Activated CD8-positive, alpha-beta T cell treated with anti-CD3 and anti-CD28 coated beads for 36 hours (primary cell): ENCODE results near the gene CHAC1. TPM values are rescaled to one million over a fixed set of nuclear protein-coding genes. Genes with fewer than 3 reads are reported as not detected.
A peak's percentile ranks its signal among the peaks of the same experiment; 100 is the strongest.

ENCODE experiments used
- ATAC-seq: fragments of 200-7000 bp; cut with Tn5 transposase; one replicate; pipeline ENCODE4 v1.10.0; 2021; ENCODE audit warnings: mild to moderate bottlenecking, moderate library complexity
- CTCF ChIA-PET: fragments of 350-600 bp; sonication (Branson Sonifier 250); formaldehyde crosslinking; loops from one replicate; lab custom pipeline; 2021; ENCODE audit warnings: antibody characterized with exemption; lab: Charles Lee
- POLR2A ChIA-PET: fragments of 350-600 bp; sonication (Branson Sonifier 250); formaldehyde crosslinking; loops from one replicate; lab custom pipeline; 2021; ENCODE audit warnings: antibody characterized with exemption; lab: Charles Lee
- DNase-seq: peaks from one replicate; pipeline ENCODE4 v3.0.0-alpha.2; 2020
- H3K27ac Mint-ChIP-seq: one replicate; pipeline ENCODE4 v1.8.0; 2021; ENCODE audit warnings: mild to moderate bottlenecking, mixed read lengths
- H3K27me3 Mint-ChIP-seq: one replicate; pipeline ENCODE4 v1.8.0; 2021; ENCODE audit warnings: mixed read lengths
- H3K36me3 Mint-ChIP-seq: one replicate; pipeline ENCODE4 v1.8.0; 2021; ENCODE audit warnings: low read depth, mixed read lengths
- H3K4me1 Mint-ChIP-seq: one replicate; pipeline ENCODE4 v1.8.0; 2021; ENCODE audit warnings: low read depth, mixed read lengths
- H3K4me3 Mint-ChIP-seq: one replicate; pipeline ENCODE4 v1.8.0; 2021; ENCODE audit warnings: mild to moderate bottlenecking, moderate library complexity, mixed read lengths
- H3K9me3 Mint-ChIP-seq: one replicate; pipeline ENCODE4 v1.8.0; 2021; ENCODE audit warnings: mixed read lengths
- intact Hi-C: fragments of 100-400 bp; cut with micrococcal nuclease; formaldehyde crosslinking; loops from one replicate; pipeline ENCODE4 v1.10.0; 2022
- total RNA-seq, 2 experiments: library from RNA; stranded (reverse); gene quantifications; one replicate each; pipeline ENCODE4 v1.2.3, GENCODE V29; 2021
- TF ChIP-seq, protein P1 (sequence below): fragments of 200-600 bp; IDR thresholded peaks from one replicate; pipeline ENCODE4 v1.8.0; 2022; ENCODE audit warnings: antibody characterized with exemption, mild to moderate bottlenecking

The CHAC1 gene
- total RNA-seq, 2 experiments from 2014 or later = 21.9 to 22.6 TPM

DNA sequence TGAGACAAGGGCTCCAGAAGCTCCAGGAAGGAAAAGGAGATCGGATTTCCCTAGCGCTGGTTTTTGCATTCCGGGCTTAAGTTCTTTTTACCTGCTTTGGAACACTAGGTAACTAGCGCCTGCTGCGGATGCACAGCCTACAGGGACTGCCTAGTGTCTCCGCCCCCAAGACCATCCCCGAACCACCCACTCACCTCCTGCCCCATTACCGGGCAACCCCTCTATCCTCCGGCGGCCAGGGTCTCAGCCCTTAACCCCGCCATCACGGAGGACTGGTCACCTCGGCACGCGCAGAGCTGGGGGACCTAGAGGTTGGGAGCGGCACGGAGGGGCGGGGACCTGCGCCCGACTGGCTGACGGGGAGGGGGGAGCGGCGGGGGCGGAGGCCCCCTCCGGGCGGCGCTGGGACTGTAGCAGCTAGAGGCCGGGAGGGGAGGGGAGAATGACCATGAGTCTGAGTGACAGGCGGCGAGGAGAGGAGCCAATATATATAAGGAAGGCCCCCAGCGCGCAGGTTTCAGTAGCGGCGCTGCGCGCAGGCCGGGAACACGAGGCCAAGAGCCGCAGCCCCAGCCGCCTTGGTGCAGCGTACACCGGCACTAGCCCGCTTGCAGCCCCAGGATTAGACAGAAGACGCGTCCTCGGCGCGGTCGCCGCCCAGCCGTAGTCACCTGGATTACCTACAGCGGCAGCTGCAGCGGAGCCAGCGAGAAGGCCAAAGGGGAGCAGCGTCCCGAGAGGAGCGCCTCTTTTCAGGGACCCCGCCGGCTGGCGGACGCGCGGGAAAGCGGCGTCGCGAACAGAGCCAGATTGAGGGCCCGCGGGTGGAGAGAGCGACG lies 24.2 kb upstream of the CHAC1 start, which contains the start of gene DLL4:
Gene DLL4, plus strand, starts transcription at position 520 of the 839 bp plus-strand sequence. CDS start 329 bp downstream, outside the sequence.
- Mint-ChIP-seq H3K27ac (no peak within 1 kb of the TSS), H3K4me1 (peaks cover 50% of the 10 kb centered on the region), H3K27me3 (peaks cover 65% of the 10 kb centered on the region), H3K36me3 (no peaks in the 10 kb centered on the region), H3K9me3 (no peaks in the 10 kb centered on the region), H3K4me3 (peak within 1 kb of the TSS; percentile 58)
- ATAC-seq (peak; percentile 53), DNase-seq (peak; percentile 57)
- CTCF ChIA-PET = interaction anchor here (0.6 to 10.1 kb wide), 8 partner anchors 10 to 78 kb away, joined by 4 to 133 read pairs (median 7); partner anchors contain the start of genes CHAC1 and VPS18
- POLR2A ChIA-PET = interaction anchor here (0.7 to 6.6 kb wide), 6 partner anchors 11 to 58 kb away, joined by 3 to 43 read pairs (median 5); partner anchors contain the start of gene CHAC1
- intact Hi-C loops = no loop called here
- TF ChIP-seq, protein P1, sequence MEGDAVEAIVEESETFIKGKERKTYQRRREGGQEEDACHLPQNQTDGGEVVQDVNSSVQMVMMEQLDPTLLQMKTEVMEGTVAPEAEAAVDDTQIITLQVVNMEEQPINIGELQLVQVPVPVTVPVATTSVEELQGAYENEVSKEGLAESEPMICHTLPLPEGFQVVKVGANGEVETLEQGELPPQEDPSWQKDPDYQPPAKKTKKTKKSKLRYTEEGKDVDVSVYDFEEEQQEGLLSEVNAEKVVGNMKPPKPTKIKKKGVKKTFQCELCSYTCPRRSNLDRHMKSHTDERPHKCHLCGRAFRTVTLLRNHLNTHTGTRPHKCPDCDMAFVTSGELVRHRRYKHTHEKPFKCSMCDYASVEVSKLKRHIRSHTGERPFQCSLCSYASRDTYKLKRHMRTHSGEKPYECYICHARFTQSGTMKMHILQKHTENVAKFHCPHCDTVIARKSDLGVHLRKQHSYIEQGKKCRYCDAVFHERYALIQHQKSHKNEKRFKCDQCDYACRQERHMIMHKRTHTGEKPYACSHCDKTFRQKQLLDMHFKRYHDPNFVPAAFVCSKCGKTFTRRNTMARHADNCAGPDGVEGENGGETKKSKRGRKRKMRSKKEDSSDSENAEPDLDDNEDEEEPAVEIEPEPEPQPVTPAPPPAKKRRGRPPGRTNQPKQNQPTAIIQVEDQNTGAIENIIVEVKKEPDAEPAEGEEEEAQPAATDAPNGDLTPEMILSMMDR = no peak

DNA sequence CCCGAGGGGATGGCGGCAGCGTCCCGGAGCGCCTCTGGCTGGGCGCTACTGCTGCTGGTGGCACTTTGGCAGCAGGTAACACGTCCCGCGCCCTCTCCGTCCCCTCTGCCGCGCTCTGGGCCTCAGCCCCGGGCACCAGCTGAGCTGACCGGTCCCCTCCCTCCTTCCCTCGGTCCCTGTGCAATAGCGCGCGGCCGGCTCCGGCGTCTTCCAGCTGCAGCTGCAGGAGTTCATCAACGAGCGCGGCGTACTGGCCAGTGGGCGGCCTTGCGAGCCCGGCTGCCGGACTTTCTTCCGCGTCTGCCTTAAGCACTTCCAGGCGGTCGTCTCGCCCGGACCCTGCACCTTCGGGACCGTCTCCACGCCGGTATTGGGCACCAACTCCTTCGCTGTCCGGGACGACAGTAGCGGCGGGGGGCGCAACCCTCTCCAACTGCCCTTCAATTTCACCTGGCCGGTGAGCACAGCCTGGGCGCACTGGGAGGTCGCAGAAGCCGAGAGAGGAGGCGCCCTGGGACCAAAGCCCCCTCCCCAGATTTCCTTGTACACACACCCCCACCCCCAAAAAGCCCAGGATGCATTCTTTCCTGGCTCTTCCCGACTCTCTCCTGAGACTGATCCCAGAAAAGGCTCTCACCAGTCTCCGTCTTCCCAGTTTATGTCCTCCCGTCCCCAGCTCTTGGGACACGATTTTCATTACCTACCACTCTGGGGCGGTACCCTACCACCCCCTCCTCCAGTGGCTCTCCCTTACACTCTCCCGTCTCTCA lies 23.4 kb upstream of the CHAC1 start:
- Mint-ChIP-seq H3K4me3 (peak overlapping the region; percentile 37), H3K27me3 (peaks cover 60% of the 10 kb centered on the region), H3K36me3 (no peaks in the 10 kb centered on the region), H3K9me3 (no peaks in the 10 kb centered on the region), H3K4me1 (peaks cover 50% of the 10 kb centered on the region), H3K27ac (no peak overlapping the region)
- ATAC-seq (no peak), DNase-seq (no peak)
- intact Hi-C loops = no loop called here
- ChIA-PET POLR2A (interaction anchor here (0.7 to 6.6 kb wide), 3 partner anchors 12 to 59 kb away, joined by 3 to 43 read pairs (median 3); no protein-coding TSS in a partner anchor), CTCF (interaction anchor here (0.6 to 10.1 kb wide), 23 partner anchors 10 to 256 kb away, joined by 3 to 133 read pairs (median 5); partner anchors contain the start of genes C15orf62, CHAC1 and VPS18)
- TF ChIP-seq, protein P1 = no peak

DNA sequence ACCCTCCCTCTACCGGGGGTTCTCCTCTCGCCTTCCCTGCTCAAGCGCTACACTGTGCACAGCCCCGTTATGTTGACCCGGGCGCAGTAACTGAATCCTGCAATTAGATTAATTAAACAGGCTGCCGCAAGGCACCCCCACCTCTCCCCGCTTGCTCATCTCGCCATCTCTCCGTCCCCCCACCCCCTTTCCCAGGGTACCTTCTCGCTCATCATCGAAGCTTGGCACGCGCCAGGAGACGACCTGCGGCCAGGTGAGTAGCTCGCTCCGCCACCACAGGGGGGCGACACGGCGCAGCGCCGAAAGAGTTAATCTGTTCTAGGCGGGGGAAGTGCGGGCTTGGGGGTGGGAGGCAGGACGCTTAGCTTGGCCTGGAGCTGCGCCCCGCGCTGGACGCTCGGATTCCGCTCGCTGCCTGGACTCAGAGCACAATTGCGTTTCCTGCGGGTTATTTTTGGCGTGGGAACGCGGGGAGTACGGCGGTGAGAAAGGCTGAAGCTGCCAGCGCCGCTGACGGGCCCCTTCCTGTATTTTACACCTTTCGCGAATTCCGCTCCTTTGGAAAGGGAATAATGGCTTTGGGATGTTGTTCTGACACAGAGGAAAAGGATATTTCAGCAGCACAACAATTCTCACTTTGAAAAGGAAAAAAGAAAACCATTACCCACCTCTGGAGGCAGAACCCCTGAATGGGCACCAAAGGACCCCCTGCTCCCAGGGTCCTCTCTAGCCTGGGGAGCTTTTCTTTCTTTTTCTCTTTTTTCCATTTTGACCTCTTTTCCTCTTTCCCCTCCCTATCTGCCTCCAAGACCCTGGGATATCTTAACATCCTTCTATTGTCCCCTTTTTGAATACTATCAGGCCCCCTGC lies 22.6 kb upstream of the CHAC1 start:
- Mint-ChIP-seq H3K27me3 (peaks cover 52% of the 10 kb centered on the region), H3K27ac (no peak overlapping the region), H3K4me3 (peak overlapping the region; percentile 37), H3K36me3 (no peaks in the 10 kb centered on the region), H3K4me1 (peaks cover 46% of the 10 kb centered on the region), H3K9me3 (no peaks in the 10 kb centered on the region)
- ATAC-seq (peak; percentile 31), DNase-seq (peak; percentile 66)
- TF ChIP-seq, protein P1 = peak; percentile 78
- CTCF ChIA-PET = interaction anchor here (1.0 to 10.1 kb wide), 23 partner anchors 10 to 255 kb away, joined by 3 to 133 read pairs (median 5); partner anchors contain the start of genes C15orf62 and CHAC1
- intact Hi-C loops = no loop called here
- POLR2A ChIA-PET = interaction anchor here (0.6 to 6.6 kb wide), 4 partner anchors 11 to 395 kb away, joined by 3 to 43 read pairs (median 3); no protein-coding TSS in a partner anchor

DNA sequence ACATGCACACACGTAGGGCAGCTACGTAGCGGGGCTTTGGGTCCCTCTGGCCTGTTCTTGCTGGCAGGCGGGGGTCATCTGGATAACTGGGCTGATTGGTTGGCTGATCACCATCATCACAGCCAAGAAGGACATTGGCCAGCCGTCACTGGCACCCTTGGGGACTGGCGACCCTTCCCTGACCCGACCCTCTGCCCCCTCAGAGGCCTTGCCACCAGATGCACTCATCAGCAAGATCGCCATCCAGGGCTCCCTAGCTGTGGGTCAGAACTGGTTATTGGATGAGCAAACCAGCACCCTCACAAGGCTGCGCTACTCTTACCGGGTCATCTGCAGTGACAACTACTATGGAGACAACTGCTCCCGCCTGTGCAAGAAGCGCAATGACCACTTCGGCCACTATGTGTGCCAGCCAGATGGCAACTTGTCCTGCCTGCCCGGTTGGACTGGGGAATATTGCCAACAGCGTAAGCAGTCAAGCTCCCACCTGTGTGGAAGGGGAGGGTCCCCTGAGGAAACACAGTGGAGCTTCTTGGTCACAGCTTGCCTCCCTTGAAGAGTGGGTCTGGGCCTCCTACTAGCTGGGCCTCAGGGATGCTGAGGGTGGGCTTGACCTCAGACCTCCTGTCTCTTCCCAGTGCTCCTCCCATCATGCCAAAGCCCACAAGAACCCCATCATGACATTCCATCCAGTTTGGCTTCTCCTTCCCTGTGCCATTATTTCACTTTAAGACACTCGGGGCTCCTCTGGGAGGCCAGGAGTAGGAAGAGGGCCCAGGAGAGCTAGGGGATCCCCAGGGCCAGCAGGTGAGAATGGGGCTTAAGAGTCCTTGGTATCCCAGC lies 21.8 kb upstream of the CHAC1 start:
- Mint-ChIP-seq H3K36me3 (no peaks in the 10 kb centered on the region), H3K4me1 (peaks cover 42% of the 10 kb centered on the region), H3K27ac (no peak overlapping the region), H3K9me3 (no peaks in the 10 kb centered on the region), H3K4me3 (no peak overlapping the region), H3K27me3 (peaks cover 48% of the 10 kb centered on the region)
- CTCF ChIA-PET = interaction anchor here (1.2 to 10.1 kb wide), 14 partner anchors 9 to 254 kb away, joined by 3 to 133 read pairs (median 8); partner anchors contain the start of gene CHAC1
- DNase-seq (no peak), ATAC-seq (no peak)
- TF ChIP-seq, protein P1 = no peak
- POLR2A ChIA-PET = interaction anchor here (0.6 to 6.6 kb wide), 4 partner anchors 10 to 394 kb away, joined by 3 to 43 read pairs (median 3); no protein-coding TSS in a partner anchor
- intact Hi-C loops = no loop called here
